GM19238 (cell line): ENCODE data around the gene RTL3.

ENCODE experiments used
- DNase-seq: peaks from one replicate; pipeline ENCODE4 v3.0.0; 2011; ENCODE audit warnings: low spot score; ENCODE audit not compliant: insufficient read length

RTL3 gene

GRCh38 chrX:78619834-78620233 lies 39.3 kb downstream of the RTL3 start:
- no peak for DNase-seq

DNA sequence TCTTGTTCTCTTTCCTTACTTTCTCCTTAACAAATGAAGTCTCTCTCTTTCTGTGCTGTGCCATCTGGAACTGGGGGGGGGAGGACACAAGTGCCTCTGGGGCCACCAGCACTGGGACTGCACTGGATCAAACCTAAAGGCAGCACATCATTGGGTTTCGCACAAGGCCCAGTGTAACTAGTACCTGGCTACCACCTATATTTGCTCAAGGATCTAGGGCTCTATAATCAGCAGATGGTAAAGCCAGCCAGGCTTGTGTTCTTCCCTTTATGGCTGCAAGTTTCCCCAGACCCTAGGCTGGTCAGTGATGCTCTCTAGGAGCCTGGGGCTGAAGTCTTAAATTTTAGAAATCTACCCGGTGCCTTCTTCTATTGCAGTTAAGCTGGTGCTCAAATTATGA lies 40.1 kb downstream of the RTL3 start:
- DNase-seq, result no peak

DNA sequence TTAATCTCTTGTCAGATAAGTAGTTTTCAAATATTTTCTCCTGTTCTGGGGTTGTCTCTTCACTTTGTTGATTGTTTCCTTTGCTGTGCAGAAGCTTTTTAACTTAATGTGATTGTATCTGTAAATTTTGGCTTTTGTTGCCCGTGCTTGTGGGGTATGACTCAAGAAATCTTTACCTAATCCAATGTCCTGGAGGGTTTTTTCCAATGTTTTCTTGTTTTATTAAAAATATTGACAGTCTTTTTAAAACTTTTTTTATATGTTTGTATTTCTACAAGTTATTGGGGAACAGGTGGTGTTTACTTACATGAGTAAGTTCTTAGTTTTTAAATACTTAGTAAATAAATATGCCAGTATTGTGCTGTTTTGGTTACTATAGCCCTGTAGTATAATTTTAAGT lies 44.9 kb downstream of the RTL3 start:
- DNase-seq, result no peak
